ENCODE measurements around the gene CD226. TPM values are rescaled to one million over a fixed set of nuclear protein-coding genes. Genes with fewer than 3 reads are reported as not detected.

CD226 gene
- polyA plus RNA-seq, 1 of the 3 experiments (the other 2 are of a cell fraction): 0.56 TPM

GRCh38 chr18:69951182-69951581, 3.5 kb upstream of the CD226 start (continued):
- TF ChIP-seq REST (IDR thresholded peaks at IDR 0.05; ENCODE audit: low read depth, low read length) (no peak), USF2 (IDR thresholded peaks at IDR 0.05; ENCODE audit: borderline replicate concordance, low read depth, low read length) (no peak), MEF2A (IDR thresholded peaks at IDR 0.05; ENCODE audit: borderline replicate concordance, low read depth) (peak; percentile 52; the same call in 1 of the 2 replicates), PBX3 (IDR thresholded peaks at IDR 0.05) (peak; percentile 81), NFIC (IDR thresholded peaks at IDR 0.05; ENCODE audit: borderline replicate concordance) (peak; percentile 54; the same call in 1 of the 2 replicates), EZH2phosphoT487 (IDR thresholded peaks at IDR 0.05; ENCODE audit: borderline replicate concordance, low read depth) (no peak), TAF1 (IDR thresholded peaks at IDR 0.05; ENCODE audit: borderline replicate concordance, low read depth, low read length) (no peak), JUND (IDR thresholded peaks at IDR 0.05) (no peak), SMC3 (IDR thresholded peaks at IDR 0.05; ENCODE audit: low read depth, low read length) (no peak)

- H3K79me2 ChIP-seq (ENCODE audit: insufficient read depth): no peaks in the 10 kb centered on the region
- ChIA-PET CTCF (no interaction called here), POLR2A (no interaction called here)
- no peak overlapping the region for H2AFZ ChIP-seq (ENCODE audit: low read depth)
- no peak for DNase-seq
- TF ChIP-seq MXI1 (IDR thresholded peaks at IDR 0.05; ENCODE audit: low read depth, low read length): no peak
- no peak for TF ChIP-seq CHD2 (IDR thresholded peaks at IDR 0.05; ENCODE audit: low read length, partially characterized antibody)
- TF ChIP-seq GABPA (IDR thresholded peaks at IDR 0.05; ENCODE audit: low read depth): no peak
- no peak for TF ChIP-seq RFX5 (IDR thresholded peaks at IDR 0.05; ENCODE audit: low read length)
- TF ChIP-seq MEF2A (IDR thresholded peaks at IDR 0.05; ENCODE audit: borderline replicate concordance, low read depth): no peak
- no peak for TF ChIP-seq EZH2phosphoT487 (IDR thresholded peaks at IDR 0.05; ENCODE audit: borderline replicate concordance, low read depth)
- TF ChIP-seq RCOR1 (IDR thresholded peaks at IDR 0.05; ENCODE audit: low read length): no peak
- TF ChIP-seq USF2 (IDR thresholded peaks at IDR 0.05; ENCODE audit: borderline replicate concordance, low read depth, low read length): no peak
- TF ChIP-seq MAX (IDR thresholded peaks at IDR 0.05; ENCODE audit: low read depth): no peak
- no peak for TF ChIP-seq YY1 (IDR thresholded peaks at IDR 0.05; ENCODE audit: low read depth)
- no peak for TF ChIP-seq TAF1 (IDR thresholded peaks at IDR 0.05; ENCODE audit: borderline replicate concordance, low read depth, low read length)
- TF ChIP-seq EP300 (IDR thresholded peaks at IDR 0.05; ENCODE audit: borderline replicate concordance in 1 of 2, low read depth in 1 of 2, low read length in 1 of 2): no peak
- TF ChIP-seq USF1 (IDR thresholded peaks at IDR 0.05; ENCODE audit: borderline replicate concordance, low read depth): no peak
- TF ChIP-seq, protein P1, sequence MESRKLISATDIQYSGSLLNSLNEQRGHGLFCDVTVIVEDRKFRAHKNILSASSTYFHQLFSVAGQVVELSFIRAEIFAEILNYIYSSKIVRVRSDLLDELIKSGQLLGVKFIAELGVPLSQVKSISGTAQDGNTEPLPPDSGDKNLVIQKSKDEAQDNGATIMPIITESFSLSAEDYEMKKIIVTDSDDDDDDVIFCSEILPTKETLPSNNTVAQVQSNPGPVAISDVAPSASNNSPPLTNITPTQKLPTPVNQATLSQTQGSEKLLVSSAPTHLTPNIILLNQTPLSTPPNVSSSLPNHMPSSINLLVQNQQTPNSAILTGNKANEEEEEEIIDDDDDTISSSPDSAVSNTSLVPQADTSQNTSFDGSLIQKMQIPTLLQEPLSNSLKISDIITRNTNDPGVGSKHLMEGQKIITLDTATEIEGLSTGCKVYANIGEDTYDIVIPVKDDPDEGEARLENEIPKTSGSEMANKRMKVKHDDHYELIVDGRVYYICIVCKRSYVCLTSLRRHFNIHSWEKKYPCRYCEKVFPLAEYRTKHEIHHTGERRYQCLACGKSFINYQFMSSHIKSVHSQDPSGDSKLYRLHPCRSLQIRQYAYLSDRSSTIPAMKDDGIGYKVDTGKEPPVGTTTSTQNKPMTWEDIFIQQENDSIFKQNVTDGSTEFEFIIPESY (IDR thresholded peaks at IDR 0.05; ENCODE audit: borderline replicate concordance, low read depth): no peak
- H3K9ac ChIP-seq: no peak overlapping the region
- 94% methylated on average over 4 of the region's 4 CpGs for WGBS (ENCODE audit: low lambda C conversion rate)
- no peak overlapping the region for H3K4me3 ChIP-seq (ENCODE audit: low read depth in 2 of 2, low read length in 1 of 2)
- no peaks in the 10 kb centered on the region for H4K20me1 ChIP-seq (ENCODE audit: insufficient read depth)
- H3K36me3 ChIP-seq (replicated peaks in 1 of 2; ENCODE audit: control insufficient read depth in 1 of 2, insufficient read depth in 2 of 2, low read length in 1 of 2): no peaks in the 10 kb centered on the region
- H3K4me2 ChIP-seq: no peak overlapping the region
- no peaks in the 10 kb centered on the region for H3F3A ChIP-seq (replicated peaks; ENCODE audit: insufficient read depth)
- H3K27ac ChIP-seq (ENCODE audit: low read depth in 2 of 2, low read length in 1 of 2): no peak overlapping the region
- H3K9me2 ChIP-seq: no peaks in the 10 kb centered on the region
- peaks cover 4 to 7% of the 10 kb centered on the region in 2 experiments; a peak in 2 of 4 replicates for H3K4me1 ChIP-seq (ENCODE audit: control insufficient read depth in 1 of 2, insufficient read depth in 2 of 2, low read depth in 1 of 2, low read length in 1 of 2)
- no peaks in the 10 kb centered on the region for H3K27me3 ChIP-seq (ENCODE audit: insufficient read depth)
- H3K9me3 ChIP-seq: no peaks in the 10 kb centered on the region
Measured at GRCh38 chr18:69949538-69949936, 1.9 kb upstream of the CD226 start.
